Fibroblast of lung (primary cell): Measurements from ENCODE around the gene GRHL1. TPM values are rescaled to one million over a fixed set of nuclear protein-coding genes. Genes with fewer than 3 reads are reported as not detected.

Experiments used
- DNase-seq, 2 donors: peaks; one replicate each; pipeline versions ENCODE4 v3.0.0 to v3.0.0-alpha.2; 2010; ENCODE audit warnings: low read depth in 2 of 2
- H2AFZ ChIP-seq: 2 replicates; pipeline ENCODE4 v1.5.1; 2012; ENCODE audit warnings: low read length, control low read depth, inconsistent platforms
- H3K27ac ChIP-seq: 2 replicates; pipeline ENCODE4 v1.5.1; 2011; ENCODE audit warnings: low read length, control low read depth; ENCODE audit not compliant: insufficient read depth
- H3K27me3 ChIP-seq: 2 replicates; pipeline ENCODE4 v1.5.1; 2011; ENCODE audit warnings: mild to moderate bottlenecking, low read length; ENCODE audit not compliant: control insufficient read depth, insufficient read depth
- H3K36me3 ChIP-seq: 2 replicates; pipeline ENCODE4 v1.5.1; 2011; ENCODE audit warnings: low read length; ENCODE audit not compliant: control insufficient read depth, insufficient read depth
- H3K4me1 ChIP-seq: 2 replicates; pipeline ENCODE4 v1.5.1; 2011; ENCODE audit warnings: low read length; ENCODE audit not compliant: control insufficient read depth, insufficient read depth; ENCODE audit errors: extremely low read depth
- H3K4me2 ChIP-seq: 2 replicates; pipeline ENCODE4 v1.5.1; 2011; ENCODE audit warnings: low read length, control low read depth; ENCODE audit not compliant: insufficient read depth; ENCODE audit errors: extremely low read depth
- H3K4me3 ChIP-seq, 4 experiments: fragments of 200-600 bp in 1 of 4; sonication (generic) in 1 of 4; replicated peaks in 1 of 4; 2 replicates each; pipeline ENCODE4 v1.5.1; 2011 to 2016; ENCODE audit warnings: low read length in 4 of 4, low read depth in 3 of 4, mild to moderate bottlenecking in 3 of 4, control low read depth in 2 of 4, inconsistent platforms in 1 of 4, mixed read lengths in 1 of 4; ENCODE audit not compliant: insufficient read depth in 1 of 4; ENCODE audit errors: control extremely low read depth in 1 of 4
- H3K79me2 ChIP-seq: 2 replicates; pipeline ENCODE4 v1.5.1; 2012; ENCODE audit warnings: mild to moderate bottlenecking, low read length, inconsistent platforms; ENCODE audit not compliant: control insufficient read depth, insufficient read depth
- H3K9ac ChIP-seq: 2 replicates; pipeline ENCODE4 v1.5.1; 2011; ENCODE audit warnings: mild to moderate bottlenecking, low read length, control low read depth; ENCODE audit not compliant: insufficient read depth
- H3K9me3 ChIP-seq: 2 replicates; pipeline ENCODE4 v1.5.1; 2012; ENCODE audit warnings: low read depth, low read length; ENCODE audit not compliant: control insufficient read depth, insufficient read depth
- H4K20me1 ChIP-seq: 2 replicates; pipeline ENCODE4 v1.5.1; 2011; ENCODE audit warnings: low read length; ENCODE audit not compliant: control insufficient read depth, insufficient read depth; ENCODE audit errors: extremely low read depth
- EZH2 ChIP-seq: IDR thresholded peaks from 2 replicates; pipeline ENCODE4 v1.5.1; 2012; ENCODE audit warnings: low read length, control low read depth, mild to moderate bottlenecking; ENCODE audit errors: missing control alignments
- polyA plus RNA-seq, 2 donors: library from polyadenylated mRNA; depleted of rRNA in 1 of 2; stranded (reverse) in 1 of 2; unstranded in 1 of 2; fragments of >200 nt; gene quantifications; 2 replicates each; pipeline ENCODE4 v1.2.1, GENCODE V29; 2011 to 2012; ENCODE audit warnings: missing spikeins in 1 of 2
- total RNA-seq: library from RNA; depleted of rRNA; stranded (reverse); fragments of >200 nt; gene quantifications from 2 replicates; pipeline ENCODE4 v1.2.1, GENCODE V29; 2014
- TF ChIP-seq, protein P1 (sequence below), 2 donors: IDR thresholded peaks in 1 of 2; conservative IDR thresholded peaks in 1 of 2; 1 replicate in 1 of 2; 2 replicates in 1 of 2; pipeline ENCODE4 v1.5.1; 2011 to 2012; ENCODE audit warnings: low read length in 2 of 2, control low read depth in 1 of 2, inconsistent platforms in 1 of 2, low read depth in 1 of 2, mild to moderate bottlenecking in 1 of 2

Gene GRHL1
- total and polyA plus RNA-seq, 2 donors (not counting 1 experiment from before 2014, with no cell fraction given), result 0.65 to 0.99 TPM

DNA sequence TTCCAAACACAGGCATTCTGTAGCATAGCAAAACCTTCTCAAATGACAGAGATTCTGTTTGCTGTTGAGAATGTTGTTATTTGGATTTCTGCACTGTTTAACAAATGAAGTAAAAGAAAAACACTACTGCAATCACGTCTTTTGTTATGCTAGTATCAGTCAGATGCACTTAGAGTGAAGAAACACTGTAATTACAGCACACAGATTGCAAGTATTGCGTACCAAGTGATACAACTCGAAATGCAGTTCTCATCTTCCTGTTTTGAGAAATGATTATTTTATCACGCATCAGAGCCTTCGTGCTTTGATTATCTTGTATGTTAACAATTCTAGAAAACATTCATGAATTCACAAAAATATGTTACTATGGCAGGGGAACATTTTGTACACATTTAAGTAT is 50.1 kb downstream of the GRHL1 start:
- H3K27ac ChIP-seq, result no peak overlapping the region
- H2AFZ ChIP-seq, result no peak overlapping the region
- no peak overlapping the region for H3K4me2 ChIP-seq
- H3K4me3 ChIP-seq, result no peak overlapping the region
- no peaks in the 10 kb centered on the region for H3K4me1 ChIP-seq
- TF ChIP-seq EZH2, result no peak
- TF ChIP-seq, protein P1, sequence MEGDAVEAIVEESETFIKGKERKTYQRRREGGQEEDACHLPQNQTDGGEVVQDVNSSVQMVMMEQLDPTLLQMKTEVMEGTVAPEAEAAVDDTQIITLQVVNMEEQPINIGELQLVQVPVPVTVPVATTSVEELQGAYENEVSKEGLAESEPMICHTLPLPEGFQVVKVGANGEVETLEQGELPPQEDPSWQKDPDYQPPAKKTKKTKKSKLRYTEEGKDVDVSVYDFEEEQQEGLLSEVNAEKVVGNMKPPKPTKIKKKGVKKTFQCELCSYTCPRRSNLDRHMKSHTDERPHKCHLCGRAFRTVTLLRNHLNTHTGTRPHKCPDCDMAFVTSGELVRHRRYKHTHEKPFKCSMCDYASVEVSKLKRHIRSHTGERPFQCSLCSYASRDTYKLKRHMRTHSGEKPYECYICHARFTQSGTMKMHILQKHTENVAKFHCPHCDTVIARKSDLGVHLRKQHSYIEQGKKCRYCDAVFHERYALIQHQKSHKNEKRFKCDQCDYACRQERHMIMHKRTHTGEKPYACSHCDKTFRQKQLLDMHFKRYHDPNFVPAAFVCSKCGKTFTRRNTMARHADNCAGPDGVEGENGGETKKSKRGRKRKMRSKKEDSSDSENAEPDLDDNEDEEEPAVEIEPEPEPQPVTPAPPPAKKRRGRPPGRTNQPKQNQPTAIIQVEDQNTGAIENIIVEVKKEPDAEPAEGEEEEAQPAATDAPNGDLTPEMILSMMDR (conservative IDR thresholded peaks at IDR 0.05 in 1 of 2, IDR thresholded peaks at IDR 0.05 in 1 of 2; ENCODE audit: low read depth in 1 of 2, low read length in 2 of 2), result no peak
- H3K27me3 ChIP-seq, result peaks cover 2% of the 10 kb centered on the region
- H3K9ac ChIP-seq, result no peak overlapping the region
- H3K36me3 ChIP-seq, result no peaks in the 10 kb centered on the region
- no peak for DNase-seq
- no peaks in the 10 kb centered on the region for H4K20me1 ChIP-seq
- H3K9me3 ChIP-seq, result no peaks in the 10 kb centered on the region
- no peaks in the 10 kb centered on the region for H3K79me2 ChIP-seq

DNA sequence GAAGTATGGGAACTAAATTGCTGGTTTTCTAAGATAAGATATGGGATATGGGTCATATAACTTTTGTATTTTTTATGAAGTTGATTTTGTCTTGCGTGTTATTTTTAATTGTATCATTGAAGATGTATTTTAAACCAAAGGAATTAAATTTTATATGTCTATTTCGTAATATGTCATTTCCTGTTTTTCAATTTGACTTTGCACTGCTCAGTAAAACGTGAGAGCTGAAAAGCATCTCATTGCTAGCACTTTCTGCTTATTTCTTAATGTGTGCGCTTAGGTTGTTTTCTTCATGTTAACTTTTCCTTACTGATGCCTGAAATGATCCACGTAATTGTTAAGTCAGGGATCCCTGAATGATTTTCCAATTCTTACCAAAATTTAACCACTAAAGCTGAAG is 50.6 kb downstream of the GRHL1 start:
- Histone ChIP-seq H3K9ac (no peak overlapping the region), H3K4me2 (no peak overlapping the region), H3K79me2 (no peaks in the 10 kb centered on the region), H4K20me1 (no peaks in the 10 kb centered on the region), H2AFZ (no peak overlapping the region), H3K36me3 (no peaks in the 10 kb centered on the region), H3K4me3 (no peak overlapping the region), H3K9me3 (no peaks in the 10 kb centered on the region), H3K27ac (no peak overlapping the region), H3K4me1 (no peaks in the 10 kb centered on the region), H3K27me3 (peaks cover 2% of the 10 kb centered on the region)
- DNase-seq, result no peak
- TF ChIP-seq, protein P1 (conservative IDR thresholded peaks at IDR 0.05 in 1 of 2, IDR thresholded peaks at IDR 0.05 in 1 of 2; ENCODE audit: low read depth in 1 of 2, low read length in 2 of 2), result no peak

DNA sequence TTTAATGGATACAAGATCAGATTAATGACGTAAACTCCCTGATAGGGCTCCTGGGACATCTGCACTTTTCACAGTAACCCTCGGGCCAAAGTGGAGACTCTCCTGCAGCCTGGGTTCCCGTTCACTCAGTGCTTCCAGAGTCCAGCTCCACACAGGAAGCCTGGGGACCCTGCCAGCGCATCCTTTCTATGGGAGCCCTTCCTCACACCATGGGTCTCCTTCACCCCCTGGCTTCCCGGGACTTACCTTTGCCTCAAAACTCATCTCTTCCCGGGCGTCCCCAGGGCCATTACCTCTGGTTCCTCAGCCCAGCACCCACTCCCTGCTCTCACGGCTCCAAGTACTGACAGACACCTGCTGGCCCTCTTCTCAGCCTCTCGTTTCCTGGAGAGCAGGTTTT is 51.2 kb downstream of the GRHL1 start:
- TF ChIP-seq, protein P1 (conservative IDR thresholded peaks at IDR 0.05 in 1 of 2, IDR thresholded peaks at IDR 0.05 in 1 of 2; ENCODE audit: low read depth in 1 of 2, low read length in 2 of 2), result no peak
- Histone ChIP-seq H3K9me3 (no peaks in the 10 kb centered on the region), H3K4me2 (no peak overlapping the region), H3K4me3 (no peak overlapping the region), H3K4me1 (peaks cover 1% of the 10 kb centered on the region), H3K79me2 (no peaks in the 10 kb centered on the region), H2AFZ (no peak overlapping the region), H3K36me3 (no peaks in the 10 kb centered on the region), H4K20me1 (no peaks in the 10 kb centered on the region), H3K27me3 (peaks cover 2% of the 10 kb centered on the region), H3K9ac (no peak overlapping the region), H3K27ac (no peak overlapping the region)
- no peak for DNase-seq
